HG03280 (cell line): Measurements from ENCODE around the gene ARMC3.
"Not testable (repeated sequence)": the region's sequence is repeated elsewhere in the genome, so short reads cannot be mapped to it uniquely, and the experiment has no call there.

Source experiments
- ATAC-seq: cut with Tn5 transposase; IDR thresholded peaks from one replicate; pipeline ENCODE4 v1.9.1; 2021; ENCODE audit warnings: mild to moderate bottlenecking, moderate library complexity; ENCODE audit not compliant: unreplicated experiment

The ARMC3 gene, protein sequence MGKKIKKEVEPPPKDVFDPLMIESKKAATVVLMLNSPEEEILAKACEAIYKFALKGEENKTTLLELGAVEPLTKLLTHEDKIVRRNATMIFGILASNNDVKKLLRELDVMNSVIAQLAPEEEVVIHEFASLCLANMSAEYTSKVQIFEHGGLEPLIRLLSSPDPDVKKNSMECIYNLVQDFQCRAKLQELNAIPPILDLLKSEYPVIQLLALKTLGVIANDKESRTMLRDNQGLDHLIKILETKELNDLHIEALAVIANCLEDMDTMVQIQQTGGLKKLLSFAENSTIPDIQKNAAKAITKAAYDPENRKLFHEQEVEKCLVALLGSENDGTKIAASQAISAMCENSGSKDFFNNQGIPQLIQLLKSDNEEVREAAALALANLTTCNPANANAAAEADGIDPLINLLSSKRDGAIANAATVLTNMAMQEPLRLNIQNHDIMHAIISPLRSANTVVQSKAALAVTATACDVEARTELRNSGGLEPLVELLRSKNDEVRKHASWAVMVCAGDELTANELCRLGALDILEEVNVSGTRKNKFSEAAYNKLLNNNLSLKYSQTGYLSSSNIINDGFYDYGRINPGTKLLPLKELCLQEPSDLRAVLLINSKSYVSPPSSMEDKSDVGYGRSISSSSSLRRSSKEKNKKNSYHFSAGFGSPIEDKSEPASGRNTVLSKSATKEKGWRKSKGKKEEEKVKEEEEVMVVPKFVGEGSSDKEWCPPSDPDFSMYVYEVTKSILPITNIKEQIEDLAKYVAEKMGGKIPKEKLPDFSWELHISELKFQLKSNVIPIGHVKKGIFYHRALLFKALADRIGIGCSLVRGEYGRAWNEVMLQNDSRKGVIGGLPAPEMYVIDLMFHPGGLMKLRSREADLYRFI

DNA sequence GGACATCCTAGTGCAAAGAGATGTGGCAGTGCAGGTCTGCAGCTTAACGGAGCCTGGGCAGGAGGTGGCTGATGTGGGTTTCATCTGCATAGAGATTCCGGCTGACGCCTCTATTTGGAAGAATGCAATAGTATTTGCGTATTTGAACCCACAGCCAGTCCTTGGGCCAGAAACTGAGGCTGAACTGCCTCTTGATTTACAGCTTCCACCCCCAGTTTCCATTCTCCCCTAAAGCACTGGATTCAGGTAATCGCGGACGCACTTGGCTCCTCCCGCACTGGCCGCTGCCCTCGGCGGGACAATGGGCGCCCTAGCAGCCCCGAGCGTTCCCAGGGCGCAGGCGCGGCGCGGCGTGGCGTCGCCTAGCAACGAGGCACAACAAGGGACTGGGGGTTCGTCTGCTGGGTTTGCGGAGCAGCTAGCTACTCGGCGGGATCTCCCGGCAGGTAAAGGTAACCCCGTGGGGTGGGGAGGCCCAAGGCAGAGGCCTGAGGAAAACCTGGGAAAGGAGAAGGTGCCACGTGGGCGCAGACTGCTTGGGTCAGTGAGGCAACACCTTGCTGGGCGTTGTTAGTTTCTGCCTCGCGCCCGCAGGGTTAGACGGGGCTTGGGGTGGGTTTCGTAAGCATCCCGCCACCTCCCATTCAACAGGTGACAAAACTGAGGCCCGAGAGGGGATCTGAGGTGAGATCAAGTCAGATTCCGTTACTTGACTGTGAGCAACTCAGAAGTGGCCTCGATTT lies at the start of gene ARMC3:
Gene ARMC3 (plus strand): TSS at position 393 of the 743 bp plus-strand sequence. CDS start 3,944 bp downstream, outside the sequence.
- peak; percentile 79 for ATAC-seq

DNA sequence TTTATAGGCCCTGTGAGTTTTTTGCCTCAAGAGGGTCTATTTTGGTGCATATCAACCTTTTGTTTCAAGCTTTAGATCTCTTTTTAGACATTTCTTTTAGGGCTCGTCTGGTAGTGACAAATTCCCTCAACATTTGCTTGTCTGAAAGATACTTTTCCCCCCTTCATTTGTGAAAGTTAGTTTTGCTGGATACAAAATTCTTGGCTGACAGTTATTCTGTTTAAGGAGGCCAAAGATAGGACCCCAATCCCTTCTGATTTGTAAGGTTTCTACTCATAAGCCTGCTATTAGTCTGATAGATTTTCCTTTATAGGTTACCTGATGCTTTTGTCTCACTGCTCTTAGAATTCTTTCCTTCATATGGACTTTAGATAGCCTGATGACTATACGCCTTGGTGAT lies 36.1 kb upstream of the ARMC3 start:
- ATAC-seq, result no peak

DNA sequence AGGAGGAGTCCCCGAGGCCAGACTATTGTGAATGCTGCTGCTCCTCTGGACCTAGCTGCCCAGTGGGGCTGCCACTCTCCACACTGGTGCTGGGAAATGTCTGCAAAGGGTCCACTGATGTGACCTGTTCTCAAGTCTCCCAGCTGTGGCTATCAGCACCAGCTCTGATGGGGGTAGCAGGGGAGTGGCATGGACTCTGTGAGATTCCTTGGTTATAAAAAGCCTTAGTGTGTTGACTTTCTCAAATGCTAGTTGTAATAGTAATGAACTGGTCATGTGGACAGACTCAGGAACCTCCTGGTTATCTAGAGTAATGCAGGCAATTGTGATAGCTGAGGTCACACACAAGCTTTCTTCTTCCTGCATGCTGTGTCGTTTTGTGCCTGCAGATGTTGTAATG lies 34.1 kb upstream of the ARMC3 start:
- no peak for ATAC-seq

DNA sequence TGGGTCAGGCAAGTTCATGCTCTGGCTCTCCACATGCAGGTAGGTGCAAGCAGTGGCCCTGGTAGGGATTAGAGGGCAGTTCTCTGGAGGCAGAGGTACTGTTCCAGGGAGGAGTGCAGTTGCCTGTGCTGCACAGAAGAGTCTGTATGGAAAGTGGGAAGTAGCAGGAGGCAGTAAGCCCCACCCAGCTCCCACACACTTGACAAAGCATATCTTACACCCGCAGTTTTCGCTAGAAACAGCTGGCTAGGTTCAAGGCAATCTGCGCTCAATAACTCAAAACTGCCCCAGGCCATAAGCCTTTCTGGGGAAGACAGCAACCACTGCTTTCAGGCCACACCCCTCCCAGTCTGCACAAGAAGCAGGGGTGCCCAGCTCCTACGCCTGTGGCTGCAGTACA lies 33.1 kb upstream of the ARMC3 start:
- no peak for ATAC-seq

DNA sequence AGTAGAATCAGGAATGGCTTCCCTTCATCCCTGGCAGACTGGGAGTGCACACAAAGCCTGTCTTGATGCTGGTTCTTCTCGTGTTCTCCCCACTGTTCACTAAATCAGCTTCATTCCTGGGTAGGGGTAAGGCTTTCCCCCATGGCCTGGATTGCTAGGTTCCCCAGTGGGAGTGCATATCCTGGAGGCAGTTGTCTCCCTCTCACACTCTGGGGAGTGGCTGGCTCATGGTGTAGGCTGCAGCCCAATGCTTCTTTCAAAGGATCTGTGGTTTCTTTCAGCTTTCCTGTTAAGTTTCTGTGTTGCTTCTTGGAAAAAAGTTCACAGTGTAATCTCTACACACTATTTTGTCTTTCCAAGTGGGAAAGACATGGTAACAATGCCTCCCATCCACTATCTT lies 32.6 kb upstream of the ARMC3 start:
- ATAC-seq, result no peak

DNA sequence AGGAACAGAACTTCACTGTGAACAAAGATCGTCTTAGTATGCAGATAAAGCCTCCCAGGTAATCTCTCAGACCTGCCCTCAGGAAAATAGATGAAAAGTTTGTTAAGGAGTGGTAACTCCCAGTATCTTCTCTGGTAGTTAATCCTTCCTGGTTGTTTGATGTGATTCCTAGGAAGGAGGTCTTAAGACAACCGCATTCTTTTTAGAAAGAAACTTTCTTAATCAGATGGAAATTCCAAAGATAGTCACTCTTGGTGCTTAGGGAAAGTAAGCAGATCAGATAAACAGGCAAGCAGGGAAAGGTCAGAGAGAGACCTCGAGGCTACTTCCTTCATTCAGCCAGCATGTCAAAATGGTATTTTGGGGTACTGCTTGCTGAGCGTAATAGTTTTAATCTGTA lies 30.5 kb upstream of the ARMC3 start:
- ATAC-seq, result no peak

DNA sequence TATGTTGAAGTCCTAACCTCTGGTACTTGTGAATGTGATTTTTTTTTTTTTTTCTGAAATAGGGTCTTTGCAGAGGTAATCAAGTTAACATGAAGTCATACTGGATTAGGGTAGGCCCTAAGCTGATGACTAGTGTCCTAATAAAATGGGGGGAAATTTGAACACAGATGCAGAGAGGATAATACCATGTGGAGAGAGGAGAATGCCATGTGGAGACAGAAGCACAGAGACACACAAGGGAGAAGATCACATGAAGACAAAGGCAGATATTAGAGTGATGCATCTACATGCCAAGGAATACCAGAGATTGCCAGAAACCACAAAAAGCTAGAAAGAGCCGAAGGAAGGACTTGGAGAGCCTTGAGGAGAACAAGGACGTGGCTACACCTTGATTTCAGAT lies 28.5 kb upstream of the ARMC3 start:
- no peak for ATAC-seq

DNA sequence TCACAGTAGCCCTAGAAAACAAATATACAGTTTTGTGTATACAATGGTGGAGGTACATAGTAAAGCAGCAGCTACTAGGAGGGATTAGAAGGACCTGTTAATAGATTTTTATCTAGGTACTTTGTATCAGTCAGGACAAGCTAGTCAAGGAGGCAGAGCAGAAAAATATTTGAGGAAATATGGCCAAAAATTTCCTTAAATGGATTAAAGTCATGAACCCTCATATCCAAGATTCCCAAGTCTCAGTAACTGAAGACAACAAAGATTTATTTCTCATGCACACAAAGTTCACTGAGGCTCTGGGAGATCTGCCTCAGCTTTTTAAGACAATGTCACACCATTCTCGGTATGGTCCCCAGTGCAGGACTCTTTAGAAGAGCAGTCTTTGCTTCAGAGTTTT lies 28.1 kb upstream of the ARMC3 start:
- ATAC-seq, result no peak

DNA sequence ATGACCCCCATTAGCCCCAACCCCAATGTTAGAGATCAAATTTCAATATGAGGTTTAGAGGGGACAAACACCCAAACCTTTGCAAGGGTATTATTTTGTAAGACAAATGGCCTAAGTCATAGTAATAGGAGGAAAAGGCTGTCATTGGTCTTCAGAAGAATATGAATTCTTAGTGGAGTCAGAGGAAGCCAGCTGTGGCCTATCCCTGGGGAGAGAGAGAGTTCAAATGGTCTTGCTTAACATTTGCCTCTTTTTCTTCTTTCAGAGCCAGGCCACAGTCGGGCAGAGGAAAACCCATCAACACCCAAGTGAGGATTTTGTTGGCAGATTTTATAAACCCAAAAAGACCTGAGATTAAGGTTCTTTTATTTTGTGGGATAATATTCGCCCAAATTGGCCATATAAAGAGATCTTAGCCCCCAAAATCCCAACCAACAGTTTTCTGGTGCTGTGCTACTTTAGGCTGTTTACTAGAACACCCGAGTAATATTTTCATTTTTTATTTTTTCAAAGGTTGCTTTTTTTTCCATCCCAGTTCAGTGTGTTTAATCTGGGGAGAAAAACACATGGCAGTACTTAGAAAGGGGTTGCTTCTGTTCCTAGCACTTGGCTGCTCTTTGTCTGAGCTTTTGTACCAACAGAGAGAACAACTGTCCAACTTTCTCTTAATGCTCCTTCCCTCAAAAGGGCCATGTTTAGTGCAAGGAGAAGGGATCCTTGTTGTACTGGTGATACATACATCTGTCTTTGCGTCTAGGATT lies 26.8 kb upstream of the ARMC3 start:
- ATAC-seq, result no peak

DNA sequence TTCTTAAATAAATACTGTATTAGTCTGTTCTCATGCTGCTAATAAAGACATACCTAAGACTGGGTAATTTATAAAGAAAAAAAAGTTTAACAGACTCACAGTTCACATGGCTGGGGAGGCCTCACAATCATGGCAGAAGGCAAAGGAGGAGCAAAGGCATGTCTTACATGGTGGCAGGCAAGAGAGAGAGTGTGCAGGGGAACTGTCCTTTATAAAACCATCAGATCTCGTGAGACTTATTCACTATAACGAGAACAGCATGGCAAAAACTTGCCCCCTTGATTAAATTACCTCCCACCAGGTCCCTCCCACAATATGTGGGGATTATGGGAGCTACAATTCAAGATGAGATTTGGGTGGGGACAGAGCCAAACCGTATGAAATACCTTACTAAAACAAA lies 25.7 kb upstream of the ARMC3 start:
- not testable (repeated sequence) for ATAC-seq

DNA sequence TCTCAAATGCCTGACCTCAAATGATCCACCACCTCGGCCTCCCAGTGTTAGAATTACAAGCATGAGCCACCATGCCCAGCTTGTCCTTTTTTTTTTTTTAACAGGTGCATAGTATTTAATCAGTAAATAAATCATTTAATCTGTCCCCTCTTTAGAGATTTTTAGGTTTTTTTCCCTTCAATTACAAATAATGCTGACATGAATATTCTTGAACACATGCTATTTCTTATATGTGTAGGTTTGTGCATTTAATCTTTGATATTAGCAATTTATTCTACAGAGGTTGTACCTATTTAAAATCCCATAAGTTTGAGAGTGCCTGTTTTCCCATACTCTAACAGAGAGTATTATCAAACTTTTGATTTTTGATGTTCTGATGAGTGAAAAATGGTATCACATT lies 24.2 kb upstream of the ARMC3 start:
- ATAC-seq, result no peak

DNA sequence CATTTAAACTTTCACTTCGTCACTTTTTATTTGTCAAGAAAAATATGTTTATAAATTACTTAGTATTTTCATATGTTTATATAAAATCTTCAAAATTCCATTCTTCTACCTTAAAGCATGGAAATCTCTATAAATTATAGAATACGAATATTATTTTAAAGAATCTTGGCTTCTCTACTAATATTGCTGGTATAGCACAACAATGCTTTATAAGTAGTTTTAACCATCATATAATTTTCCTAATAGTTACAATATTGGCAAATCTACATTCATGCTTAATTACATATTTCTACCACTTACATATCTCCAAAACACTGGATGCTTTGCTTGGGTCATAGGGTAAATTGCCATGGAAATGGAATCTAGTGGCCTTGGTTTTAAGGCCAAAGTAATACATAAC lies 21.1 kb upstream of the ARMC3 start:
- ATAC-seq, result no peak

DNA sequence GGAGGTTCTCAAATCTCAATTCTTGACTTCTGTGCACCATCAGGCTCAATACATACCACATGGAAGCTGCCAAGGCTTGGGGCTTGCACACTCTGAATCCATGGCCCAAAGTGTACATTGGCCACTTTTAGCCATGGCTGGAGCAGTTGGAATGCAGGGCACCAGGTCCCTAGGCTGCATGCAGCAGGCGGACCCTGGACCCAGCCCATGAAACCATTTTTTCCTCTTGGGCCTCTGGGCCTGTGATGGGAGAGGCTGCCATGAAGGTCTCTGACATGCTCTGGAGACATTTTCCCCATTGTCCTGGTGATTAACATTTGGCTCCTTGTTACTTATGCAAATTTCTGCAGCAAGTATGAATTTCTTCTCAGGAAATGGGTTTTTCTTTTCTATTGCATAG lies 19.0 kb upstream of the ARMC3 start:
- no peak for ATAC-seq

DNA sequence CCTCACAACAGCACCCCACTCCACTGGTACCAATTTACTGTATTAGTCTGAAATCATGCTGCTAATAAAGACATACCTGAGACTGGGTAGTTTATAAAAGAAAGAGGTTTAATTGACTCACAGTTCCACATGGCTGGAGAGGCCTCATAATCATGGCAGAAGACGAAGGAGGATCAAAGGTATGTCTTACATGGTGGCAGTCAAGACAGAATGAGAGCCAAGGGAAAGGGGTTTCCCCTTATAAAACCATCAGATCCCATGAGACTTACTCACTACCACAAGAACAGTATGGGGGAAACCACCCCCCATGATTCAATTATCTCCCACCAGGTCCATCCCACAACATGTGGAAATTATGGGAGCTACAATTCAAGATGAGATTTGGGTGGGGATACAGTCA lies 18.2 kb upstream of the ARMC3 start:
- ATAC-seq, result not testable (repeated sequence)

DNA sequence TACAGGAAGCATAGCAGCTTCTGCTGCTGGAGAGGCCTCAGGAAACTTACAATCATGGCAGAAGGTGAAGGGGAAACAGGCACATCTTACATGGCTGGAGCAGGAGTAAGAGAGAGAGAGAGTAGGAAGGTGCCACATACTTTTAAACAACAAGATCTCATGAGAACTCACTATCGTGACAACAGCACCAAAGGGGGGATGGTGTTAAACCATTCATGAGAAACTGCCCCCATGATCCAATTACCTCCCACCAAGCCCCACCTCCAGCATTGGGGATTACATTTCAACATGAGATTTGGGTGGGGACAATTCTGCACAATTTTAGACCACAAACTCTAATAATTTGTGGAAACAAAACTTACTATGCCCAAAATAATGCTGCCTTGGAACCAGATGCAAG lies 16.8 kb upstream of the ARMC3 start:
- no peak for ATAC-seq

DNA sequence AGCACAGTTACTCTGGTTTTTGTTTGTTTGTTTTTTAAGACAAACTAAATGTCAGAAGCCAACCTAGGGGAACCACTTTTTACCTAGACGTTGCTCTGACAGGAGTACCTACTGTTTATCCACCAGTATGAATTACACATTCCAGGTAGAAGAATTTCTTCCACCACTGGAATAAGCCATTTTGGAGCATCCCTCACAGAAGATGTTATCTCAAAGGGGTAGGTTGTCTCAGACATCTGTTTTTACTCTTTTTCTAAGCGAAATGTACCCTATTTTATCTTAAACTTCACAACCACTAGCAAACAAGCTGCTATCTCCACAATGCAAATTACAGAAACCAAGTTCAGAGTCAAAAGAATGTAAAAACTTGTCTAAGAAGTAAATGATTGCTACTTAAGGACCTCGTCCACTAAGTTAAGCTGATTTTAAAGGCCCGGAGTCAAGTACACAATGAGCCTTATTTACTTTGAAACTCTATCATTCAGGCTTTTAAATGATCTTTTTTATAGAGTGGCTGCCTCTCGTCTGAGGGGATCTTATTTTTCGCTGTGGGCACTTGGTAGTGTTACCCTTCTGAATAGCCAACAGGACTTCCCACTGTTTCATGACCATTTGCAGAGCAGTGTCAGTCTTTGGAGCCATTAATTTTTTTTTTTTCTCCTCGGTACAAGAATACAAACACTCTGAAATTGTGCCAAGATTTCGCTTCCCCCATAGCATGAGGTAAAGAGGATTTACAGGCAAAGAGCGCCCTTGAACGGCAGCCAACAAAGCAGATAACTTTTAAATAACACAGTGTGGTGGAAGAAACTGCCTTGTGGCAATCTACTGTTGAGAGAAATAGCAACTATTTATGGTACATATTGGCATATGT lies 15.7 kb upstream of the ARMC3 start:
- no peak for ATAC-seq

DNA sequence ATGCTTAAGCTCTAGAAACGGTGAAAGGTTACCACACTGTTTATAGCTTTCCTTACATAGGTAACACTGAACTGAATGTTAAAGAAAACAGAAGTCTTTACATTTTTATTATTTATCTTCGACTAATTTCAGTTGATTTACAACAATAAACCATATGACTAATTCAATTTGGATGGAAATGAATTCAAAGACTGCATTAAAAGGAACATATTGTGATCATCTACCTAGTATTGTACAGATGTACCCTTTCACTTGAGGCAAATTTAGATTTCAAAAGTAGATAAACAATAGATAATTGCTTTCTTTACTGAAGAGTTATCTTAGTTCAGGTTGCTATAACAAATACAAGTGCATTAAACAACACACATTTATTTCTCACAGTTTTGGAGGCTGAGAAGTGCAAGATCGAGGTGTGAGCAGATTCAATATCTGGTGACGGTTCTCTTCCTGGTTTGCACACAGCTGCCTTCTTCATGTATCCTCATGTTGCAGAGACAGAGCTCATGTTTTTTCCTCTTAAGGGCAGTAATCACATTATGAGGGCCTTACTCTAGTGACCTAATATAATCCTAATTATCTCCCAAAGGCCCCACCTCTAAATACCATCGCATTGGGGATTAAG lies 15.0 kb upstream of the ARMC3 start:
- no peak for ATAC-seq

DNA sequence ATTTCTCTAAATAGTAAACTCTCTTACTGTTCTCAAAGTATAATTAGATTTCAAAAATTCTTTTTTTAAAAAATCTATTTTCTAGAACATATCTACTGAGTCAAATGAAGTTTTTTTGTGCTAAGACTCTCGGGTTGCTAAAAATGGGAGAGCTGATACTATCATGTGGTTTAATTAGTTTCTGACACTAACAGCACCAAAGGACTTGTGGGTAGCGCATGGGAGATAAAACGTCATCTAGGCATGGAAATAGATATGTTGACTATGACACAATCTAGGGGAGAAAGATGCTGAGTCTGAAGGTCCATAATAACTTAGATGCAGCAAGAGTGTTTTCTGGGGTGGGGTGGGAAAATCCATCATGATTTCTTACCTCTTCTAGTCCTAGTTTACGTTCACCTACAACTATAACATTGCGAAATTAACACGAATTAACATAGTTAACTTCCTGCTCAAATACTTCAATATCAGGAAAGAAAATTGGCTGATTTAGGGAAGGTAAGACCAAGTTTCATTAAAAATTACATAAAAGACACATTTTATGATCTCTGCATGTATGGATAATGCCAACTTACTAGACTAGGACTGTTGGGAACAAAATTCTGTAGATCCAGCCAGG lies 14.3 kb upstream of the ARMC3 start:
- no peak for ATAC-seq

DNA sequence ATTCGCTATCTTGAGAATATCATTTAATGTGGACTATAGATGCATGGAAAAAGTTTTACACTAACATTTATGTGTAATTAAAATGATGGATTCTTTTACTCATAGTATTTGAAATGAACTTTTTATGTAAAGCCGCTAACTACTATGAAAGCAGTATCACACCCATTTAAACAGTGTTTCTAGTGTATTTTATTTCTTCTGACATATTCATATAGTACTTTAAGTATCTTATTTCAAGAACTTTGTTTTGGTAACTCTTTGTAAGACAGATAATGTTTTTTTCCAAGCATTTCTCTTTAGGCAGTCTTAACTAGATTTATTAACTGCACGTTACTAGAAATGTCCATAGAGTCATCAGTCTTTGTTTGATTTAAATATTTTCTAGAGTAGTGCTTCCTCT lies 12.5 kb upstream of the ARMC3 start:
- ATAC-seq, result no peak
